K562 (cell line): ENCODE measurements around the gene SIGLEC7. TPM values are rescaled to one million over a fixed set of nuclear protein-coding genes. Genes with fewer than 3 reads are reported as not detected.
A peak's percentile ranks its signal among the peaks of the same experiment; 100 is the strongest.

Experiments used
- ATF1 ChIP-seq, 2 experiments: fragments of 450-650 bp in 1 of 2; IDR thresholded peaks; 2 replicates each; pipeline ENCODE4 v1.6.1; 2016; ENCODE audit warnings: missing compliant biosample characterization in 1 of 2, missing genetic modification characterization in 1 of 2
- MAZ ChIP-seq, 2 experiments: fragments of 450-650 bp in 1 of 2; sonication (generic) in 1 of 2; formaldehyde crosslinking; IDR thresholded peaks in 1 of 2; conservative IDR thresholded peaks in 1 of 2; 2 replicates each; pipeline versions ENCODE4 v1.4.0 to v1.5.0; 2020; ENCODE audit warnings: mild to moderate bottlenecking in 1 of 2, missing genetic modification reagents in 1 of 2
- ZBTB8A ChIP-seq: fragments of 450-650 bp; IDR thresholded peaks from 2 replicates; pipeline ENCODE4 v1.6.1; 2018; ENCODE audit warnings: mild to moderate bottlenecking, moderate library complexity; ENCODE audit not compliant: partially characterized antibody
- polyA plus RNA-seq, 8 experiments: library from polyadenylated mRNA; depleted of rRNA in 4 of 8; stranded (reverse) in 5 of 8; unstranded in 3 of 8; fragments of >200 nt; fragmentation: Nextera tagmentation in 2 of 8; fragmentation: Illumina TruSeq in 1 of 8; extraction: Ambion mirVana in 2 of 8; extraction: Trizol in 1 of 8; gene quantifications; 2 replicates each; pipeline versions ENCODE4 v1.2.1 to v1.2.3, GENCODE V29; 2011 to 2014; ENCODE audit warnings: inconsistent platforms in 1 of 8, missing spikeins in 1 of 8
- total RNA-seq, 7 experiments: library from RNA; depleted of rRNA in 6 of 7; stranded (reverse); fragments of >200 nt in 6 of 7; fragmentation: Illumina TruSeq in 2 of 7; extraction: Trizol in 2 of 7; gene quantifications; 2 replicates each; pipeline versions ENCODE4 v1.2.1 to v1.2.3, GENCODE V29; 2011 to 2021; ENCODE audit warnings: low replicate concordance in 1 of 7
- TF ChIP-seq, protein P1 (sequence below): fragments of 450-650 bp; IDR thresholded peaks from 2 replicates; pipeline ENCODE4 v1.6.1; 2016; ENCODE audit warnings: mild to moderate bottlenecking, moderate library complexity
- TF ChIP-seq, protein P2 (sequence below): fragments of 450-650 bp; IDR thresholded peaks from 2 replicates; pipeline ENCODE4 v1.6.1; 2016; ENCODE audit warnings: missing biosample characterization, missing genetic modification characterization
- TF ChIP-seq, protein P3 (sequence below): sonication (generic); formaldehyde crosslinking; IDR thresholded peaks from 2 replicates; pipeline ENCODE4 v1.8.1; 2023; ENCODE audit warnings: mild to moderate bottlenecking, missing genetic modification reagents
- TF ChIP-seq, protein P4 (sequence below): IDR thresholded peaks from 3 replicates; pipeline ENCODE4 v1.6.1; 2011; ENCODE audit warnings: borderline replicate concordance, mild to moderate bottlenecking, moderate library complexity; ENCODE audit not compliant: insufficient read length; ENCODE audit errors: extremely low read depth

The SIGLEC7 gene
- total and polyA plus RNA-seq, 9 of the 15 experiments (the other 6 are each of a cell fraction or from before 2014, with no cell fraction given), result 0.10 to 0.12 TPM; not detected in 7

DNA sequence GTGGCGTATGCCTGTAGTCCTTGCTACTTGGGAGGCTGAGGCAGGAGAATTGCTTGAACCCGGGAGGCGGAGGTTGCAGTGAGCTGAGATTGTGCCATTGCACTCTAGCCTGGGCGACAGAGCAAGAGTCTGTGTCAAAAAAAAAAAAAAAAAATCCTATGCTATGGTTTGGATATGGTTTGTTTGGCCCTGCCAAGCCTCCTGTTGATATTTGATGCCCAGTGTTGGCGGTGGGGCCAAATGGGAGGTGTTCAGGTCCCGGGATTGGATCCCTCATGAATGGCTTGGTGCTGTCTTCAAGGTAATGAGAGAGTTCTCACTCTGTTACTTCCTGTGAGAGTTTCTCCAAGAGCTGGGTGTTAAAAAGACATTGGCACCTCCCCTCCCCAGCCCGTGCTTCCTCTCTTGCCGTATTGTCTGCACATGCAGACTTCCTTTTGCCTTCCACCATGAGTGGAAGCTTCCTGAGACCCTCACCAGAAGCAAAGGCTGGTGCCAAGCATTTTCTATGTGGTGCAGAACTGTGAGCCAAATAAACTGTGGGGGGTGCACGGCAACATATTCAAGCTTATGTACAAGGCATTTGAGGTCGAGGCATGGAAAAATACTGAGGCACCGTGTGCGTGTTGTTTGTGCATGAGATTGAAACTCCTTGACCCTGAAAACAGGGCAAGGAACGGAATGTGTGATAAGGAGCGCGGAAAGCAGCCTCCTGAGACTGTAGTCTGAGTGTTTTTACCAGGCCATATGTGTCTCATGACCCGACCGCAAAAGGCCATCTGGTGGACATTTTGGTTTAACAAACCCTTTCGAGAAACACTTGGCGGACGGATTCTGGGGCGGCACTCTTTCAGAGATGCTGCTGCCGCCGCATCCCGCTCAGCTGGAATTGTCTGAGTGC lies 10.1 kb upstream of the SIGLEC7 start (continued):
- TF ChIP-seq MAZ (CRISPR knock-in tag; conservative IDR thresholded peaks at IDR 0.05 in 1 of 2, IDR thresholded peaks at IDR 0.05 in 1 of 2), result peak; percentile 49 to 58; a peak in 2 of 4 replicates
- TF ChIP-seq ATF1 (CRISPR knock-in tag; IDR thresholded peaks at IDR 0.05), result no peak
- 0 out of 2 replicates have a peak, but pooled peaks have one; percentile 40 for TF ChIP-seq ATF1 (tag; IDR thresholded peaks at IDR 0.05)
- TF ChIP-seq, protein P1, sequence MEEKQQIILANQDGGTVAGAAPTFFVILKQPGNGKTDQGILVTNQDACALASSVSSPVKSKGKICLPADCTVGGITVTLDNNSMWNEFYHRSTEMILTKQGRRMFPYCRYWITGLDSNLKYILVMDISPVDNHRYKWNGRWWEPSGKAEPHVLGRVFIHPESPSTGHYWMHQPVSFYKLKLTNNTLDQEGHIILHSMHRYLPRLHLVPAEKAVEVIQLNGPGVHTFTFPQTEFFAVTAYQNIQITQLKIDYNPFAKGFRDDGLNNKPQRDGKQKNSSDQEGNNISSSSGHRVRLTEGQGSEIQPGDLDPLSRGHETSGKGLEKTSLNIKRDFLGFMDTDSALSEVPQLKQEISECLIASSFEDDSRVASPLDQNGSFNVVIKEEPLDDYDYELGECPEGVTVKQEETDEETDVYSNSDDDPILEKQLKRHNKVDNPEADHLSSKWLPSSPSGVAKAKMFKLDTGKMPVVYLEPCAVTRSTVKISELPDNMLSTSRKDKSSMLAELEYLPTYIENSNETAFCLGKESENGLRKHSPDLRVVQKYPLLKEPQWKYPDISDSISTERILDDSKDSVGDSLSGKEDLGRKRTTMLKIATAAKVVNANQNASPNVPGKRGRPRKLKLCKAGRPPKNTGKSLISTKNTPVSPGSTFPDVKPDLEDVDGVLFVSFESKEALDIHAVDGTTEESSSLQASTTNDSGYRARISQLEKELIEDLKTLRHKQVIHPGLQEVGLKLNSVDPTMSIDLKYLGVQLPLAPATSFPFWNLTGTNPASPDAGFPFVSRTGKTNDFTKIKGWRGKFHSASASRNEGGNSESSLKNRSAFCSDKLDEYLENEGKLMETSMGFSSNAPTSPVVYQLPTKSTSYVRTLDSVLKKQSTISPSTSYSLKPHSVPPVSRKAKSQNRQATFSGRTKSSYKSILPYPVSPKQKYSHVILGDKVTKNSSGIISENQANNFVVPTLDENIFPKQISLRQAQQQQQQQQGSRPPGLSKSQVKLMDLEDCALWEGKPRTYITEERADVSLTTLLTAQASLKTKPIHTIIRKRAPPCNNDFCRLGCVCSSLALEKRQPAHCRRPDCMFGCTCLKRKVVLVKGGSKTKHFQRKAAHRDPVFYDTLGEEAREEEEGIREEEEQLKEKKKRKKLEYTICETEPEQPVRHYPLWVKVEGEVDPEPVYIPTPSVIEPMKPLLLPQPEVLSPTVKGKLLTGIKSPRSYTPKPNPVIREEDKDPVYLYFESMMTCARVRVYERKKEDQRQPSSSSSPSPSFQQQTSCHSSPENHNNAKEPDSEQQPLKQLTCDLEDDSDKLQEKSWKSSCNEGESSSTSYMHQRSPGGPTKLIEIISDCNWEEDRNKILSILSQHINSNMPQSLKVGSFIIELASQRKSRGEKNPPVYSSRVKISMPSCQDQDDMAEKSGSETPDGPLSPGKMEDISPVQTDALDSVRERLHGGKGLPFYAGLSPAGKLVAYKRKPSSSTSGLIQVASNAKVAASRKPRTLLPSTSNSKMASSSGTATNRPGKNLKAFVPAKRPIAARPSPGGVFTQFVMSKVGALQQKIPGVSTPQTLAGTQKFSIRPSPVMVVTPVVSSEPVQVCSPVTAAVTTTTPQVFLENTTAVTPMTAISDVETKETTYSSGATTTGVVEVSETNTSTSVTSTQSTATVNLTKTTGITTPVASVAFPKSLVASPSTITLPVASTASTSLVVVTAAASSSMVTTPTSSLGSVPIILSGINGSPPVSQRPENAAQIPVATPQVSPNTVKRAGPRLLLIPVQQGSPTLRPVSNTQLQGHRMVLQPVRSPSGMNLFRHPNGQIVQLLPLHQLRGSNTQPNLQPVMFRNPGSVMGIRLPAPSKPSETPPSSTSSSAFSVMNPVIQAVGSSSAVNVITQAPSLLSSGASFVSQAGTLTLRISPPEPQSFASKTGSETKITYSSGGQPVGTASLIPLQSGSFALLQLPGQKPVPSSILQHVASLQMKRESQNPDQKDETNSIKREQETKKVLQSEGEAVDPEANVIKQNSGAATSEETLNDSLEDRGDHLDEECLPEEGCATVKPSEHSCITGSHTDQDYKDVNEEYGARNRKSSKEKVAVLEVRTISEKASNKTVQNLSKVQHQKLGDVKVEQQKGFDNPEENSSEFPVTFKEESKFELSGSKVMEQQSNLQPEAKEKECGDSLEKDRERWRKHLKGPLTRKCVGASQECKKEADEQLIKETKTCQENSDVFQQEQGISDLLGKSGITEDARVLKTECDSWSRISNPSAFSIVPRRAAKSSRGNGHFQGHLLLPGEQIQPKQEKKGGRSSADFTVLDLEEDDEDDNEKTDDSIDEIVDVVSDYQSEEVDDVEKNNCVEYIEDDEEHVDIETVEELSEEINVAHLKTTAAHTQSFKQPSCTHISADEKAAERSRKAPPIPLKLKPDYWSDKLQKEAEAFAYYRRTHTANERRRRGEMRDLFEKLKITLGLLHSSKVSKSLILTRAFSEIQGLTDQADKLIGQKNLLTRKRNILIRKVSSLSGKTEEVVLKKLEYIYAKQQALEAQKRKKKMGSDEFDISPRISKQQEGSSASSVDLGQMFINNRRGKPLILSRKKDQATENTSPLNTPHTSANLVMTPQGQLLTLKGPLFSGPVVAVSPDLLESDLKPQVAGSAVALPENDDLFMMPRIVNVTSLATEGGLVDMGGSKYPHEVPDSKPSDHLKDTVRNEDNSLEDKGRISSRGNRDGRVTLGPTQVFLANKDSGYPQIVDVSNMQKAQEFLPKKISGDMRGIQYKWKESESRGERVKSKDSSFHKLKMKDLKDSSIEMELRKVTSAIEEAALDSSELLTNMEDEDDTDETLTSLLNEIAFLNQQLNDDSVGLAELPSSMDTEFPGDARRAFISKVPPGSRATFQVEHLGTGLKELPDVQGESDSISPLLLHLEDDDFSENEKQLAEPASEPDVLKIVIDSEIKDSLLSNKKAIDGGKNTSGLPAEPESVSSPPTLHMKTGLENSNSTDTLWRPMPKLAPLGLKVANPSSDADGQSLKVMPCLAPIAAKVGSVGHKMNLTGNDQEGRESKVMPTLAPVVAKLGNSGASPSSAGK, result peak; percentile 55
- TF ChIP-seq, protein P2, sequence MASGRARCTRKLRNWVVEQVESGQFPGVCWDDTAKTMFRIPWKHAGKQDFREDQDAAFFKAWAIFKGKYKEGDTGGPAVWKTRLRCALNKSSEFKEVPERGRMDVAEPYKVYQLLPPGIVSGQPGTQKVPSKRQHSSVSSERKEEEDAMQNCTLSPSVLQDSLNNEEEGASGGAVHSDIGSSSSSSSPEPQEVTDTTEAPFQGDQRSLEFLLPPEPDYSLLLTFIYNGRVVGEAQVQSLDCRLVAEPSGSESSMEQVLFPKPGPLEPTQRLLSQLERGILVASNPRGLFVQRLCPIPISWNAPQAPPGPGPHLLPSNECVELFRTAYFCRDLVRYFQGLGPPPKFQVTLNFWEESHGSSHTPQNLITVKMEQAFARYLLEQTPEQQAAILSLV (tag), result no peak
- no peak for TF ChIP-seq ZBTB8A
- TF ChIP-seq, protein P3, sequence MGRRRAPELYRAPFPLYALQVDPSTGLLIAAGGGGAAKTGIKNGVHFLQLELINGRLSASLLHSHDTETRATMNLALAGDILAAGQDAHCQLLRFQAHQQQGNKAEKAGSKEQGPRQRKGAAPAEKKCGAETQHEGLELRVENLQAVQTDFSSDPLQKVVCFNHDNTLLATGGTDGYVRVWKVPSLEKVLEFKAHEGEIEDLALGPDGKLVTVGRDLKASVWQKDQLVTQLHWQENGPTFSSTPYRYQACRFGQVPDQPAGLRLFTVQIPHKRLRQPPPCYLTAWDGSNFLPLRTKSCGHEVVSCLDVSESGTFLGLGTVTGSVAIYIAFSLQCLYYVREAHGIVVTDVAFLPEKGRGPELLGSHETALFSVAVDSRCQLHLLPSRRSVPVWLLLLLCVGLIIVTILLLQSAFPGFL (CRISPR knock-in tag), result no peak
- TF ChIP-seq, protein P4, sequence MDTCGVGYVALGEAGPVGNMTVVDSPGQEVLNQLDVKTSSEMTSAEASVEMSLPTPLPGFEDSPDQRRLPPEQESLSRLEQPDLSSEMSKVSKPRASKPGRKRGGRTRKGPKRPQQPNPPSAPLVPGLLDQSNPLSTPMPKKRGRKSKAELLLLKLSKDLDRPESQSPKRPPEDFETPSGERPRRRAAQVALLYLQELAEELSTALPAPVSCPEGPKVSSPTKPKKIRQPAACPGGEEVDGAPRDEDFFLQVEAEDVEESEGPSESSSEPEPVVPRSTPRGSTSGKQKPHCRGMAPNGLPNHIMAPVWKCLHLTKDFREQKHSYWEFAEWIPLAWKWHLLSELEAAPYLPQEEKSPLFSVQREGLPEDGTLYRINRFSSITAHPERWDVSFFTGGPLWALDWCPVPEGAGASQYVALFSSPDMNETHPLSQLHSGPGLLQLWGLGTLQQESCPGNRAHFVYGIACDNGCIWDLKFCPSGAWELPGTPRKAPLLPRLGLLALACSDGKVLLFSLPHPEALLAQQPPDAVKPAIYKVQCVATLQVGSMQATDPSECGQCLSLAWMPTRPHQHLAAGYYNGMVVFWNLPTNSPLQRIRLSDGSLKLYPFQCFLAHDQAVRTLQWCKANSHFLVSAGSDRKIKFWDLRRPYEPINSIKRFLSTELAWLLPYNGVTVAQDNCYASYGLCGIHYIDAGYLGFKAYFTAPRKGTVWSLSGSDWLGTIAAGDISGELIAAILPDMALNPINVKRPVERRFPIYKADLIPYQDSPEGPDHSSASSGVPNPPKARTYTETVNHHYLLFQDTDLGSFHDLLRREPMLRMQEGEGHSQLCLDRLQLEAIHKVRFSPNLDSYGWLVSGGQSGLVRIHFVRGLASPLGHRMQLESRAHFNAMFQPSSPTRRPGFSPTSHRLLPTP, result no peak
